HTERT RPE-1 (cell line): ENCODE results near the gene SZT2.

ENCODE experiments used
- in situ Hi-C: fragments of 300-500 bp; cut with MboI; formaldehyde crosslinking; loops from 4 replicates; pipeline ENCODE4 v1.14.3; 2020; ENCODE audit warnings: low sequenced_read_pairs

Gene SZT2

DNA sequence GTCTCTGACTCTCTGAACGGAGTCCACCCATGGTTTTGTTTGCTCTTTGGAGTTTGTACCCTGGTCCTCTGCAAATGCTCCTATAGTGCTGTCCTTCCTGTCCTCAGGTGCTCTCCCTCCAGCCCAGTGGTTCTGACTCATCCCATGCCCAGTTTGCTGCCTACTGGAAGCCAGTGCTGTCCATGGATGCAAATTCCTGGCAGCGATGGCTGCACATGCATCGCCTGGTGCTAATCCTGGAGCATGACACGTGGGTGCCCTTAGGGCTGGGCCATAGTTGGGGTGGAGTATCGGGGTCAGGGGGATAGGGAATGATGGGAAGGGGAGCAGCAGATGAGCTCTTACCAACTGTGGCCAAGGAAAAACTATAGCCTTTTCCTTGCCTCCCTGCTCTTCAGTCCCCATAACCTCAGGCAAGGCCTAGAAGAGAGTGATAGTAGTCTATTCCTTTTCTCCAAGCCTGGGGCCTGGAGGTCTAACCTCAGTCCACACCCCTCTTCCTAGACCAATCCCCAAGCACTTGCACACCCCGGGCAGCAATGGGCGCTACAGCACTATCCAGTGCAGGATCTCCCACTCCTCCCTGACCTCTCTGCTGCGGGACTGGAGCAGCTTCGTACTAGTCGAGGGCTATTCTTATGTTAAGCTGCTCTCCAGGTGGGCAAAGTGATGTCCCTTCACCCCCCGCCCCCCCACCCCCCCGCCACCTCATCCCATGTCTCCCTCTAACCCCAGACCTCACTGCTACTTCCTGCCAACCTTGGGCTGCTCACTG is 32.5 kb downstream of the SZT2 start:
- in situ Hi-C loops, result no loop called here

DNA sequence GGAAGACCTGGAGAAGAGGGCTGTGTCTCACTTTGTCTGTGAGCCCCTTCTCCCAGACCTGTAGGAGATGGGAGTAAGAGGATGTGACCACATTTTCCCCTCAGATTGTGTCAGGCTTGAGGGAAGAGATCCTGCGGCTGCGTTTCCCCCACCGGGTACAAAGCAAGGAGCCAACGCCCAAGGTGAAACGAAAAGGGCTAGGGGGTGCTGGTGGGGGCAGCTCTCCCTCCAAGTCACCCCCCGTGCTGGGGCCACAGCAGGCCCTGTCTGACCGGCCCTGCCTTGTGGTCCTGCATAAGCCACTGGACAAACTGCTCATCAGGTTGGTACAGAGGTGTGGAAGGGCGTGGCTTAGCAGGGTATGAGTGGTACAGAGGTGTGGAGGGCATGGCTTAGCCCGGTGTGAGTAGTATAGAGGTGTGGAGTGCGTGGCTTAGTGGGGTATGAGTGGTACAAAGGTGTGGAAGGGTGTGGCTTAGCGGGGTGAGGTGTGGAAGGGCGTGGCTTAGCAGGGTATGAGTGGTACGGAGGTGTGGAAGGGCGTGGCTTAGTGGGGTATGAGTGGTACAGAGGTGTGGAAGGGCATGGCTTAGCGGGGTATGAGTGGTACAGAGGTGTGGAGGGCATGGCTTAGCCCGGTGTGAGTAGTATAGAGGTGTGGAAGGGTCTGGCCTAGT is 33.4 kb downstream of the SZT2 start:
- in situ Hi-C loops, result no loop called here

DNA sequence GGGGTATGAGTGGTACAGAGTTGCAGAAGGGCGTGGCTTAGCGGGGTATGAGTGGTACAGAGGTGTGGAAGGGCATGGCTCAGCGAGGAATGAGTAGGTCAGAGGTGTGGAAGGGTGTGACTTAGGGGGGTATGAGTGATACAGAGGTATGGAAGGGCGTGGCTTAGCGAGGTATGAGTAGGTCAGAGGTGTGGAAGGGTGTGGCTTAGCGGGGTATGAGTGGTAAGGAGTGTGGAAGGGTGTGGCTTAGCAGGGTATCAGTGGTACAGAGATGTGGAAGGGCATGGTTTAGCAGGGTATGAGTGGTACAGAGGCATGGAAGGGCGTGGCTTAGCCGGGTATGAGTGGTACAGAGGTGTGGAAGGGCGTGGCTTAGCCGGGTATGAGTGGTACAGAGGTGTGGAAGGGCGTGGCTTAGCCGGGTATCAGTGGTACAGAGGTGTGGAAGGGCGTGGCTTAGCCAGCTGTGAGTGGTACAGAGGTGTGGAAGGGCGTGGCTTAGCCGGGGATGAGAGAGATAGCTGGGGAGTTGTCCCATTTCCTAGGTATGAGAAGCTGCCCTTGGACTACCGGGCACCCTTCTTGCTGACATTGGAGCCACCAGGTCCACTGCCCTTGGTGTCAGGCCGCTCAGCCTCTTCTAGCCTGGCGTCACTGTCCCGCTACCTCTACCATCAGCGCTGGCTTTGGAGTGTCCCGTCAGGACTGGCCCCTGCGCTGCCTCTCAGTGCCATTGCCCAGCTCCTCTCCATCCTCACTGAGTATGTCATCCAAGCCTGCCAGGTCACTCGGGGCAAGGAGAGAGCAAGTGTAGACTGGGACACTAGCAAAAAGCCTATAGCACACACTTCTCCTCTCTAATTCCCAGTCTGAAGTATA is 34.2 kb downstream of the SZT2 start:
- in situ Hi-C loops, result no loop called here

DNA sequence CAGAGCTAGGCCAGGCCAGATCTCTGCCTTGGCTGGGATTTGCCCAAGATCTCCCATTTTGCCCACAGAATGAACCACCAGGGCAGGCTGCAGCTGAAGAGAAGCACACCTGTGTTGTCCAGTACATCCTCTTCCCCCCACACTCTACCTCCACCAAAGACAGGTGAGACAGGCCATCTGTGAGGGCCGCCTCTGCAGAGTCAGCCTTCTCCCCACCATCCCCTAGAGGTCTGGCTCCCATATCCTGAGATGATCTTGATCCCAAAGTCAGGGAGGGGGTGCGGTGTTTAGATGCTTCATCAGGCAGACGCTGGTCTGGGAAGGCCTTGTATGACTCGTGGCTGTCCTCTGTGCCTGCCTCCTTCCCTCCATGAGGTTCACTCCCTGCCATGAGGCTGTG is 35.3 kb downstream of the SZT2 start:
- in situ Hi-C loops, result no loop called here

GRCh38 chr1:43426221-43426620 is 36.5 kb downstream of the SZT2 start:
- in situ Hi-C loops, result no loop called here

GRCh38 chr1:43427524-43427923 is 37.8 kb downstream of the SZT2 start:
- in situ Hi-C loops, result no loop called here

- in situ Hi-C loops, result no loop called here
These were observed 38.2 kb downstream of the SZT2 start for GRCh38 chr1:43427941-43428340.

GRCh38 chr1:43430831-43431230 is 41.1 kb downstream of the SZT2 start:
- in situ Hi-C loops, result no loop called here

- in situ Hi-C loops, result no loop called here
These were observed 42.0 kb downstream of the SZT2 start for GRCh38 chr1:43431676-43432075.

- in situ Hi-C loops, result no loop called here
These were observed 42.6 kb downstream of the SZT2 start for GRCh38 chr1:43432171-43432860.

DNA sequence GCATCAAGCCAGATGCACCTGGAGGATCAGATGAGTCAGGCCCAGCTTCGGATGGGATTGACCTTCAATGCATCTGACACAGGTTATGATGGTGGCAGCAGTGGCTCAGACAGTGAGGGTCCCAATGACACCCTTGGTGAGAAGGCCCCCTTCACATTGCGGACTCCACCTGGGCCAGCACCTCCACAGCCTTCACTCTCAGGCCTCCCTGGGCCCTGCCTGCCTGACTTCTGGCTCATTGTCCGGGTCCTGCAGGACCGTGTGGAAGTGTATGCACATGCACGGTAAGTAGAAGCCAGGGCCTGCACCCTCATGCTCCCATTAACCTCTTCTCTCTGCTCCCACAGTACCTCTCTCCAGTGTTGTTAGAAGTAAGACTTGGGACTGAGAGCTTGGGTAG is 43.2 kb downstream of the SZT2 start:
- in situ Hi-C loops, result no loop called here

GRCh38 chr1:43434256-43434655 is 44.6 kb downstream of the SZT2 start:
- in situ Hi-C loops, result no loop called here

DNA sequence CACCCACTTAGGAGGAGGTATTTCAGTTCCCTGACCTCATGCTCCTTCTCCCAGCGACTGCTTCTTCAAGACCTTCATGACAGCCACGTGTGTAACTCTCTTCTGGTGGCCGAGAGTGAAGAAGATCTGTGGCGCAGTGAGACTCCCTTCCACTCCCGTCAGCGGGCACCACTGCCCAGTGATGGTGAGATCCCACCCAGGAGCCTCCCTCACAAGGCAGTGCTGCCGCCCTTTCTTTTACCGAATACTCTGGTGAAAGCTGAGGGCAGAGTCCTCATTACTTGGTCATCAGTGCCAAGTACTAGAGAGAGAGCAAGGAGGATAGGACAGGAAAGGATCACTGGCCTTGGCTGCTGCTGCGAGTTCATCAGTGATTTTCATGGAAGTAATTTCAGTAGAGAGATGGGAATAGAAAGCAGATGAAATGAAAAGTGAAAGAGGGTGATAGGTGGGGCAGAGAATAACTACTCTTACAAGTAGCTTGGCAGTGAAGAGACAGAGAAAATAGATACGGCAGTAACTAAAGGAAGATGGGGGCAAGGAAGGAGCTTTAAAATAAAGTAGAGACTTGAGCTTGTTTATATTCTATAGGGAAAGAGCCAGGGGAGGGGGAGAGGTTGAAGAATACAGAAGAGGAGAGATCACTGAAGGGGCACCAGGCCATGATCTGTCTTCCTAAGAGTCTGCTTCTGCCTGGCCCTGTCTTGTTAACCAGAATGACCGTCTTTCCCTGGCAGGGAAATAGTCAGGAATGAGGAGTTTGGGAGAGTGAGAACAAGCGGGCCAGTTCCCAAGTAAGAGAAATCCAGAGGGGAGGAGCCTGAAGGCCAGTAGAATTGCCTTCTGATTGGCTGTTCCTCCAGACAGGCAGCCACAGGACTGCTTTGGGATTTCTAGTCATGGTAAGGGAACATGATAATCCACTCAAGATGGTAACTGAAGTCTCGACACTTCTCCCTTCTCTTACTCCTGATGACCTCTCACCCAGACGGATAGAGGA is 45.7 kb downstream of the SZT2 start:
- in situ Hi-C loops, result no loop called here

GRCh38 chr1:43436371-43436770 is 46.7 kb downstream of the SZT2 start:
- in situ Hi-C loops, result no loop called here

DNA sequence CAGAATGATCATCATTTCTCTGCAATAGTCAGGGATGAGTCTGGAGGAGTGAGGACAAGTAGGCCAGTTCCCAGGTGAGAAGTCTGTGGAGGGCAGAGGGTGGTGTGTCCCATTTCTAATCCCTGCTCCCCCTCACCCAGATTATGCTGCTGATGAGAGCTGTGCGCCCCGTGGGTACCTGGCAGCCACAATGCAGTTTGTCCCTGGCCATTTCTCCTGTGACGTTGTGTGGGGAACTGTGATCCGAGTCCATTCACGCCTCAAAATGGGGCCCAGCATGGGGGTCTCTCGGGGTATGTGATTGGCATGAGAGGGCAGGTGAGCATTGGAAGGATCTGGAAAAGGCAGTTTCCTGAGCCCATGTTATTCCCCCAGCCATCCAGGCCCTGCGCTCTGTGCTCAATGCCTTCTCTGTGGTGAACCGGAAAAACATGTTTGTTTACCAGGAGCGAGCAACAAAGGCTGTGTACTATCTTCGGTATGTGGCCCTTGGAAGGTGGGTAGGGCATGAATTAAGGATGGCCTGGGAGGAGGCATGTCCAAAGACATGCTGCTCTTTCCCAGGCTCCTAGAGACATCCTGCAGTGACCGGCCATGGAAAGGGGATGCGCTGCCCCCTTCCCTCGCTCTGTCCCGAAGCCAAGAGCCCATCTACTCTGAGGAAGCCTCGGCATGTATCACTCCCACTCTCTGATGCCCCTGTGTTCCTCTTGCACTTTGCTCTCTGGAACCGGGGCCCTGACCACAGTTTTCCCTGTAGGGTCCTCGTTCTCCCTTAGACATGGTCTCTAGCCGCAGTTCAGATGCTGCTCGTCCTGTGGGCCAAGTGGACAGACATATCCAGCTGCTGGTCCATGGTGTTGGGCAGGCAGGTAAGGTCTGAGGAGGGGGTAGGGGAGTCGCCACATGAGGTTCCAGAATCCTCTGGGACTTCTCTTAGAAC is 47.6 kb downstream of the SZT2 start:
- in situ Hi-C loops, result no loop called here

GRCh38 chr1:43438006-43438405 is 48.3 kb downstream of the SZT2 start:
- in situ Hi-C loops, result no loop called here

DNA sequence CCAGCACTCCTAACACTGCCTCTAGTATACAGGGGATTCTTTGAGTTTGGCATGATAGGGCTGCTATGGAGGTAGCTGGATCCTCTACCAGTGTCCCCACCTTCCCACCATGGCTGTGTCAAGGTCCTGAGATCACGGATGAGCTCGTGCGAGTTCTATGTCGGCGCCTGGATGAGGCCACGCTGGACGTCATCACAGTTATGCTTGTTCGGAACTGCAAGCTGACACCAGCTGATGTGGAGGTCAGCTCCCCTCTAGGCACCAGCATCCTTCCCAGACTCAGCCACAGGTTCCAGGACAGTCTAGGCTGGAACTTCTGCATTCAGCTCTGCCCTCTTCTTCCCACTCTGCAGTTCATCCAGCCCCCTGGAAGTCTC is 48.9 kb downstream of the SZT2 start:
- in situ Hi-C loops, result no loop called here

GRCh38 chr1:43438953-43439581 is 49.4 kb downstream of the SZT2 start:
- in situ Hi-C loops, result no loop called here
